Transverse colon (tissue), 4 donors: ENCODE measurements around the gene PIH1D1.

ENCODE experiments used
- EP300 ChIP-seq: sonication (generic); formaldehyde crosslinking; IDR thresholded peaks from one replicate; pipeline ENCODE4 v1.6.1; 2017; ENCODE audit warnings: antibody characterized with exemption, low read depth
- POLR2A ChIP-seq: fragments of 450-650 bp; IDR thresholded peaks from one replicate; pipeline ENCODE4 v1.6.1; 2016; ENCODE audit warnings: antibody characterized with exemption, mild to moderate bottlenecking, moderate library complexity
- POLR2AphosphoS5 ChIP-seq, 3 donors: sonication (generic); formaldehyde crosslinking; IDR thresholded peaks; one replicate each; pipeline ENCODE4 v1.6.1; 2016; ENCODE audit warnings: antibody characterized with exemption in 3 of 3
- TF ChIP-seq, protein P1 (sequence below), 5 experiments: fragments of 200-600 bp in 3 of 5; fragments of 450-650 bp in 2 of 5; sonication (generic) in 3 of 5; IDR thresholded peaks; 1 replicate in 2 of 5; 2 replicates in 3 of 5; pipeline ENCODE4 v1.5.1; 2016 to 2017; ENCODE audit warnings: antibody characterized with exemption in 5 of 5, inconsistent platforms in 3 of 5, mild to moderate bottlenecking in 2 of 5, moderate library complexity in 1 of 5

DNA sequence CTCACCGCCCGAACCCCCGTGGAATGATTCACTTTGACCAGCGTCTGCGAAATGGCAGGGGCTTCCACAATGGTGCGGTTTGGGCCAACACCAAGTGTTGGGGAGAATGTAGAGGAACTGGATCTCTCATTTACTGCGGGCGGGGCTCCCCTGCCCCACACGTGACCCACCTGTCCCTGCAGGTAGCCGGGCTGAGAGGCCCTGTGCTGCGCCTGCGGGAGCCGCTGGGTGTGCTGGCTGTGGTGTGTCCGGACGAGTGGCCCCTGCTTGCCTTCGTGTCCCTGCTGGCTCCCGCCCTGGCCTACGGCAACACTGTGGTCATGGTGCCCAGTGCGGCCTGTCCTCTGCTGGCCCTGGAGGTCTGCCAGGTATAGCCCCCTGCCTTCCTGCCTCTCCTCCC is 16.6 kb upstream of the PIH1D1 start:
- TF ChIP-seq, protein P1, sequence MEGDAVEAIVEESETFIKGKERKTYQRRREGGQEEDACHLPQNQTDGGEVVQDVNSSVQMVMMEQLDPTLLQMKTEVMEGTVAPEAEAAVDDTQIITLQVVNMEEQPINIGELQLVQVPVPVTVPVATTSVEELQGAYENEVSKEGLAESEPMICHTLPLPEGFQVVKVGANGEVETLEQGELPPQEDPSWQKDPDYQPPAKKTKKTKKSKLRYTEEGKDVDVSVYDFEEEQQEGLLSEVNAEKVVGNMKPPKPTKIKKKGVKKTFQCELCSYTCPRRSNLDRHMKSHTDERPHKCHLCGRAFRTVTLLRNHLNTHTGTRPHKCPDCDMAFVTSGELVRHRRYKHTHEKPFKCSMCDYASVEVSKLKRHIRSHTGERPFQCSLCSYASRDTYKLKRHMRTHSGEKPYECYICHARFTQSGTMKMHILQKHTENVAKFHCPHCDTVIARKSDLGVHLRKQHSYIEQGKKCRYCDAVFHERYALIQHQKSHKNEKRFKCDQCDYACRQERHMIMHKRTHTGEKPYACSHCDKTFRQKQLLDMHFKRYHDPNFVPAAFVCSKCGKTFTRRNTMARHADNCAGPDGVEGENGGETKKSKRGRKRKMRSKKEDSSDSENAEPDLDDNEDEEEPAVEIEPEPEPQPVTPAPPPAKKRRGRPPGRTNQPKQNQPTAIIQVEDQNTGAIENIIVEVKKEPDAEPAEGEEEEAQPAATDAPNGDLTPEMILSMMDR (IDR thresholded peaks at IDR 0.05) = no peak
- TF ChIP-seq POLR2A (no peak), POLR2AphosphoS5 (IDR thresholded peaks at IDR 0.05) (no peak), EP300 (no peak)
